HCT116 (cell line): ENCODE measurements around the gene SNRNP40.

Experiments
- CTCF ChIP-seq, 3 experiments: fragments of 200-600 bp in 1 of 3; sonication (generic) in 1 of 3; IDR thresholded peaks in 2 of 3; conservative IDR thresholded peaks in 1 of 3; 2 replicates each; pipeline ENCODE4 v1.5.1; 2012 to 2017; ENCODE audit warnings: low read depth in 2 of 3, low read length in 2 of 3, antibody characterized with exemption in 1 of 3, borderline replicate concordance in 1 of 3, control low read depth in 1 of 3, mild to moderate bottlenecking in 1 of 3, mixed read lengths in 1 of 3, mixed run types in 1 of 3, moderate library complexity in 1 of 3; ENCODE audit not compliant: insufficient read depth in 1 of 3
- POLR2A ChIP-seq: IDR thresholded peaks from 2 replicates; pipeline ENCODE4 v1.7.0; 2011; ENCODE audit warnings: borderline replicate concordance; ENCODE audit not compliant: insufficient read depth, insufficient read length; ENCODE audit errors: extremely low read depth
- SIN3A ChIP-seq: IDR thresholded peaks from 2 replicates; pipeline ENCODE4 v1.6.1; 2012; ENCODE audit warnings: low read depth
- ZNF274 ChIP-seq: fragments of 200-500 bp; sonication (Bioruptor generic); IDR thresholded peaks from 2 replicates; pipeline ENCODE4 v1.6.1; 2014; ENCODE audit warnings: mild to moderate bottlenecking, low read depth, low read length, inconsistent platforms

- TF ChIP-seq CTCF (IDR thresholded peaks at IDR 0.05 in 2 of 3, conservative IDR thresholded peaks at IDR 0.05 in 1 of 3; ENCODE audit: borderline replicate concordance in 1 of 3, insufficient read depth in 1 of 3, low read depth in 2 of 3, low read length in 2 of 3), result no peak
- TF ChIP-seq SIN3A, result peak; percentile 78
- TF ChIP-seq ZNF274, result no peak
- peak; percentile 87 for TF ChIP-seq POLR2A
Measured at GRCh38 chr1:31296486-31297276, at the start of gene SNRNP40, which contains the start of gene ZCCHC17.
